HuH-7.5 (cell line): ENCODE results near the gene ENOX1.

Source experiments
- DNase-seq: peaks from one replicate; pipeline ENCODE4 v3.0.0; 2011; ENCODE audit warnings: low spot score

ENOX1 gene

DNA sequence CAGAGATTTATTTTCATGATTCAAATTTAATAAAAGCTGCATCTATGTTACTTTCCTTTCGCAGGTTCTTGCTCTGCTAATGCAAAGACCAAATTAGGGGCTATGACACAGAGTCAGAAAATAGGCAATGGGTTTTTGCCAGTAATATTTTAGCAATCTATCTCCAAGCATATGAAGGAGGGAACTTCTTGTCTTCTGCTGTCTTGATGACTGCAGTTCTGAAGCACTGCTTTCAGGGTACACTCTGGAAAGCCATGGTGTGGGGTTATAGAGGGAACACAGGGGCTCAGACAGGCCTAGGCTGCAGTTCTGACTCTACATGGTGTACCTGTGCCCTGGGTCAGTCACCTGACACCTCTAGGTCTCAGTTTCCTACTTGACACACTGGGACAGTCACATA, 500.0 kb downstream of the ENOX1 start:
- DNase-seq = no peak

DNA sequence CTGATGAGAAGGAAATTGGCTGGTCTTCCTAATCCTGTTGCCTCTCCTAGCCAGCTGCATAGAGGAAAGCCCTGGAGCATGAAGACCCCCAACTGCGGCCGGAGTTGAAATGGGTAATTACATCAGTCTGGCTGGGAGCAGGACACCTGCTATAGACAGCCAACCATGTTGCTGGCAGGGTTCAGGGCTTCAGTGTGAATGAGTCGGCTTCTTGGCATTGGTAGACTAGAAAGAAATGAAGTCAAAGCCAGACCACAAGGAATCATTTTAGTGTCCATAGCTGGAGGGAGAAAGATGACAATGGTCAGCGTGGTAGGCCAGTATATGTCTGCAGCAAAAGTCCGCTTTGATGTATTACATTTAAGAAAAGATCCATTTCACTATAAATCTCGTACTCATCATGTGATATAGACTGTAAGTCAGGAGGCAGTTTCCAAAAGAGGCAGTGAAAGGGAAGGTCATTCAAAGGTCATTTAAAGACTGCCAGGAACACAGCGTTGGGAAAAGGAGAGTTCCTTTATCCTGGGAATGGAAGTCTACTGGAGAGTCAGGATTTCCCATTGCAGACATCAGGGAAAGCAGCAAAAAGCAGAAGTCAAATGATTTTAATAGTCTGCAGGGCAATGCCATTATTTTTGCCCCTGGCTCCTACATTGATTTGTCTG, 500.7 kb downstream of the ENOX1 start:
- DNase-seq = no peak

DNA sequence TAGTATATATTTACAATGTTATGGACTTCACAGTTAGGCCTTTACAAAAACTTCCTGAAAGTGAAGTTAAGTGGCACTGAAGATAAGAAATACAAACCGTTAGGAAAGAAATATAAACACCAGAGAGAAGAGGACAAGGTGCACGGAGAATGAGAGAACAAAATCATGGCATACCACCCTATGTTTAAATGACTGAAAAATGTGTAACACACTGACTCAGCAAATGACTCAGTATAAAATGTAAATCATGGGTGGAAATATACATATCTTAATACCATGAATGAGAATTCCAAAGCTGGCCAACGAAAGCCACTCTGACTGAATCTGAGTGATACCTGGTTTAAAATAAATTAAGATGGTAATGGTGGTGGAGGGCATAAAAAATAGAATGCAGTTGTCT, 502.6 kb downstream of the ENOX1 start:
- DNase-seq = no peak

DNA sequence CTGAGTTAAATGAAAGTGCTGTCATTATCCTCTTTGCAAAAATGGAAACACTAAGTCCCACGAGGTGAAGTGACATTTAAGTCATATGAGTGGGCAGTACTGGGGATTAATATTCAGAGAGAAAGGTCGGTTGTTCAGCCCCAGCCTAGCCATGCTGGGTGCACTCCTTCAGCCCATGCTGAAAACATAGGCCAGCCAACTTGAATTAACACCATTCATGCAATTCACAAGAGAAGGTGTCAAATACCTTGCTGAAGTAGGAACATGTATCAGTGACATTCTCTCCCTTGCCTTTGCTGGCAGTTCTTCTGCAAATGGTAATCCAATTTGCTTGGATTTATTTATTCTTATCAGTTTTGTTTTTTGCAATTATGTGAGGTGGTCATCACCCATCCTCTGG, 507.1 kb downstream of the ENOX1 start:
- DNase-seq = no peak

DNA sequence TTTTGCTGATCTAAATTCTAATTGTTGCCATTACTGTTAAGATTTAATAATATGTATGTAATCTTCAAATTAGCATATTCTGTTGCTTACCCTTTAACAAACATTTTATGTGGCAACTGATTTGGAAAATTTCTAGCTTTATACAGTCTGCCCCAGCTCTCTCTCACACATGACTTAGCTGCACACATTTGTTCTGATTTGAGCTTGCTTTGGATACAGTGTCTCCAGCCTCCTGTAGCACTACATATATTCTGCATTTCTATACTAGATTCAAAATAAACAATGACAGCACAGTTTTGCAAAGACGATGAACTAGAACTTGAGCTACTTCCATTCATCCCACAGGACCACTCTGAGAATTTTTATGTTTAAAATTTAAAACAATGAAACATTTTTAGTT, 508.6 kb downstream of the ENOX1 start:
- no peak for DNase-seq

DNA sequence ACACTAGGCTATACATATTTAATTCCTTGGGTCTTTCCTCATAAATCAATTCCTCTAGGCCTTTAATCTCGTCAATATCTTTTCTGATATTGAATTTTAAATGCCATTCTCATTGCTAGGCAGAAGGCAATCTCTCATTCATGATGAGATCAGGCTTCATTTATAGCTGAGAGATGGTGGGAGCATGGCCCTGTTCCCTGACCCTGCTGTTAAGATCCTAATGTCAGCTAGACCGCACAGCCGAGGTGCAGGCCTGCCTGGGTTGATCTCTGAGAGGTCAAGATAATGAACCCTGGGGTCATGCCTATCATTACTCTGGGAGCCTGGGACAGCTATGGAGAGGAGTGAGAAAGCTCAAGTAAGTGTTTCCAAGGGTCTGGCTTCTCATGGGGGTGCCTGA, 509.6 kb downstream of the ENOX1 start:
- no peak for DNase-seq

DNA sequence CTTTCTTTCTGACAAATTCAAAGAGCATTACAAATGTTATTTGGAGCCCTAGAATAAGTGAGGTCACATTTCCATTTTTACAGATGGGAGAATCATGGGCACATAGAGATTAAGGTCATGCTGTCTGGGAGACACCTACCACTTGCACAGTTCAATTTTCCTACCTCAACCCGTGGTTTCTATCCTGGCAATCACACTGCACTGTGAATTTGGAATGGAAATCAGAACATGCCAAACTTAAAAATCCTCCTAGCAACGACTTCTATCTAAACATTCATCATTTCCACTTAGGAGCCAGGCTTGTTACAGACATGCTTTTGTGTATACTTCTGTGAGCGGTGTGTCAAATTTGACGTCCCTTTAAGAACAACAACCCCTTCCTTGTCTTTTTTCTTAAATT, 511.9 kb downstream of the ENOX1 start:
- DNase-seq = no peak

DNA sequence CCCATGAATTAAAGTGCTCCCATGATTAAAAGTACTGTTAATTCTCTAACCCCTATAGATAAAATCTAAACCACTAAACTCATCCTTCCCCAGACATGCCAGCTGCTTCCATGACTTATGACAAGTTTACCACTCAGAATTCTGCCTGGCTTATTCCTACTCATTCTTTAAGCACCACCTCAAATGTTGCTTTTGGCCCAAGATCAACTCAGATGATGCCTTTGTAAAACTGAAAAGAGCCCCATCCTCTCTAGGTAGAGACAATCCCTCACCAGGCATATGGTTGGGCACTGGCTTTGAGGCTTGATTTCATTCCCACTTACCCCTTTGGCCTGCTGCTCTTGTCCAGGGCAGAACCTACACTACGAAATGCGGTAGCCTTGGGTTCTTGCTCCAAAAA, 513.4 kb downstream of the ENOX1 start:
- no peak for DNase-seq

DNA sequence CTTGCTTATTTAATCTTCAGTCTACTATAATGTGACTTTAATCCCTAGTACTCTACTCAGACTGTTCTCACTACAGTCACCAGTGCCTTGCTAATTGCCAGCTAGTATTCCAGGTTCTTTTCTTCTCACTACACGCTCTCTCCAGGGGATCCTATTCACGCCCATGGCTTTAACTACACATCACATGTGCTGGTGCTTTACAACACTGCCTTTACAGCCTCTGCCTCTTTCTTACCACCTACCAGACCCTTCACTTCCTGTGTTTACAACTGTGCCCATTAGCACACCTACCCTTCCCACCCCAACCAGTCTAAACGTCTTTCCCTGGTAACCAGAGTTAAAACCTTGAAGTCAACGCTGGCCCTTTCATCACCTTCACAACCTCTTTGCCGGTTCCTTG, 513.9 kb downstream of the ENOX1 start:
- no peak for DNase-seq

DNA sequence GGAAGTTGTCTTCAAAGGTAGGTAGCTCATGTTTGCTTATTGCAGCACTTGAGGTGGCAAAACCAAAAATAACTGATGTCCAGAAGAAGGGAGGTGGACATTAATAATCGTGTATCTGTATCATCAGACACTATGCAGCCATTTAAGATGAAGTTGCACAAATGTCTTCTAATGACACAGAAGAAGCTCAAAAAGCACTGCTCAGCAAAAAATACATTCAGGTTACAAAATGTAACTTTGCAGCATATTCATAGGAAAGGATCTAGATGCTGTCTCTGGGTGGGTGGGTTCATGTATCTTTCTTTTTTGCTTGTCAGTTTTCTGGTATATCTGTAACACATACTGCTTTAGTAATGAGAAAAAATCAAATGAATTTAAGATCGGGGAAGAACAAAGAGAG, 515.6 kb downstream of the ENOX1 start:
- DNase-seq = no peak

DNA sequence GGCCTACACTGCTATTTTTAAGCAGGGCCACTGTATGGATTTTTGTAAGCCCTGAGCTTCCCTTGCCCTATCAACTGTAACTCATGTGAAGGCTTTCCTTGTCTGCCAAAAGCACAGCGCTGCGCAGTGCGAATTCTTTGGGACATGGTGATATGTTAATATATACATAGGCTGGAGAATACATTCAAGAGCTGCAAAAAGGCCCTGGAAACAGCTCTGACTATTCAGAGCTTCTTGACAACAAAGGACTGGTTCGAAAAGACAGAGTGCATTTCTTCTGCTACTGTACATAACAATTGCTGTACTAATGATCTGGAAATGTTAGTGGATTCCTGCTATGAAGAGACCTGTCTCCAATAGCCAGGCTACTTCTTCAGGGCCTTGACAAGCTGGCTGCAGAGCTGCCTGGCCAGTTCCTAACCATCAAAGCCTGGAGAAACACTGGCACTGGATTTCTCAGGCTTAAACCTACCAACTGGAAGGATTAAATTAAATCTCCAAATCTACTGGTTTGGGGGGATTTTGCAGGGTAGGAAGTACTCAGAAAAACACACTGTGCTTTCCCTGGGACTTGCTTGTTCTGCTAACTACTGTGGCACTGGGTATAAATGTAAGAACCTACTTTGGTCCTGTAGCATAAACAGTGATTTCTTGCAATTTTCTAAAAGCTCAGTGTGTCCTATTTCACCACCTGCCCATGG, 516.5 kb downstream of the ENOX1 start:
- DNase-seq = no peak

DNA sequence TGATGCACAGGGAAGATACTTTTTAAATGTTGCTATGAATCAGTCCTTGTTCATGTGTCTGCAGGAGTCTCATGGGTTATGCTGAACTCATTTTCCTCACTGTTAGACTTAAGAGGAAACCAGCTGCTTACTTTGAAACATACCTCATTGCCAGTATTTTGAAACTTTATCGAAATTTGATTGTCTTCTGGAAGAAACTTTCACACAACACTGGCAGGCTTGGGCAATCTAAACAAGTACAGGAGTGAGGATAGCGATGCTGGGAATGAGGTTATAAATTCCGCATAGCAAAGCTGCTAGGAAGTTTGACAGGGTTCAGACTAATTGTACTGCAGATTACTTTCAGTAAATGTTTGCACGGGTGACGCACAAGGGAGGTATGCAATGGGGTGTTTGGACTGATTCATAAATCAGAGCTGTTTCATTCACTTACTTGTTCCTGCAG, 517.7 kb downstream of the ENOX1 start:
- no peak for DNase-seq

DNA sequence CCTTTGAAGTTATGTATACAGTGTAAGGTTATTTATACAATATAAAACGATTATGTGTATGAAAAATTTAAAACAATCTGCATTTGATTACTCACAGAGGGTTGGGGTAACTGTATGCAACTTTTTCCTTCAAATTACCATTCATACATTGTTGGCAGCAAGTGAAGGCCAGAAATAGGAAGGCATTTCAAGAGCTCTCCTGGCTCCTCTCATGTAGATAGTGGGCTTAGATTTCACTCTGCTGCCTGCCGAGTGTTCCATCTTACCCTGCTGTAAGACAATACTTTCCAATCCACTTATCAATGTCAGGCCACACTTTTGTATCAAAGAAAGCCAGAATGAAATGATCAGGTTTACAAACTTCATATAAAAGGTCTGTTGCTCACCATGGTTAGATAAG, 518.1 kb downstream of the ENOX1 start:
- DNase-seq = no peak

DNA sequence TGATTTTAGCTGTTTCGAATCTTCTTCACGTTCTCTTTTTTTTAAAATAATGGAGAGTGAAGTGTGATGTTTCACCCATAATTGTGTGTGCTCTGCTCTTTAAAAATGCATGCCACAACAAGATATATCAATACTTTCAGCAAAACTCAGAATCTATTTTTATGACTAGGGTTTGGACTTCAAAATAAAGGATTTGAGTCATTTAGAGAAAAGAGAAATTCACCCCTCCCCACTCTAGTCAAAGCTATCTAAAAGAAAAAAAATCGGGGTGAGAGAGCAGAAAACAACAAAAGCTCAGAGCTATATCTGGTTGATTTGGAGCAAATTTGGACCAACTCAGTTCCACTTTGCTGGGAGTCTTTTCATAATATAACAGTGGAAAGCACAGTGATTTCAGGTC, 518.9 kb downstream of the ENOX1 start:
- DNase-seq = no peak

DNA sequence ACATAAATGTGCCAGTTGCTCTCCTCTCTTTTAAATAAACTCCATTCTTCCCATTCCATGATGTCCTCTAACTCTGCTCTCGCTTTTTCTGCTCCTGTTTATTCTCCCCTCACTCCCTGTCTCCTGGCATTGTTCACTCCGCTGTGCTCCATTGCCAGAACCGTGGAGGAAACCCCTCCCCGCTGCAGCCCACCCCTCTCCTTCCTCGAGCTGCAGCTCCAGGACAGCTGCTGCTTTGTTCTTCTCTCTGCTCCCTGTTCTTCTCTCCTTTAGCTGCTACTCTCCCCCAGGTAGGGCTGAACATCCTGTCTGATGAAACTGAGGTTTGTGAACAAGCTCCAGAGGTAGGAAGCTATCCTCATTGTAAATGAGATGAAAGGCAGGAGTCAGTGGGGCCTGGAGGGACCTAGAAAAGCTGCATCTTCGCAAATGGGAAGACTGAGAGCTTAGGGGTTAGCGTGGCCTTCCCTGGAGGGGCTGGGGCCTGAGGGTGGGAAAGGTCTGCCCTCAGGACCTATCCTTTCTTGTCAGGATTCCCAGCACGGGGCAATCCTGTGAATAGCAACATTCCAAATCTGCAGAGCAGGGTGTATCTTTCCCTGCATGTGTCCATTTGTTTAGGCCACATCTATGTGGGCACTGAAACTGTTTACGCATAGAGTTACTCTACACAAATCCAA, 519.7 kb downstream of the ENOX1 start:
- no peak for DNase-seq

DNA sequence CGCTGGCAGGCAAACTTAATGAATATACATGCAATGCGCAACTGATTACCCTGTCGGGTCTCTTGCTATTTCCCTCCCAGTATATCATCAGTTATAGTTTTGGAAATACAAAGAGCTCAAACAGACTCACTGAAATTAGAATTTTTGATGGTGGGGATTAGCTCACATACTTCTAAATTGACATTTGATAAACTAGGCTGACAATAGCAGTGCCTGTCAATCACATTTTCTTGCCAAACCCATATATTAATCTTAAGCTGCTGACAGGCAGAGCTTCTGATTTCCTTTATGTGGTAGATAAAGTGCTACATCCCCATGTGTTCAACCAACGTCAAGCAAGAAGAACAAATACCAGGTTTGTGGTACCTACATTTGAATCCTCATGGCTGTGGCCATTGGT, 521.7 kb downstream of the ENOX1 start:
- no peak for DNase-seq

DNA sequence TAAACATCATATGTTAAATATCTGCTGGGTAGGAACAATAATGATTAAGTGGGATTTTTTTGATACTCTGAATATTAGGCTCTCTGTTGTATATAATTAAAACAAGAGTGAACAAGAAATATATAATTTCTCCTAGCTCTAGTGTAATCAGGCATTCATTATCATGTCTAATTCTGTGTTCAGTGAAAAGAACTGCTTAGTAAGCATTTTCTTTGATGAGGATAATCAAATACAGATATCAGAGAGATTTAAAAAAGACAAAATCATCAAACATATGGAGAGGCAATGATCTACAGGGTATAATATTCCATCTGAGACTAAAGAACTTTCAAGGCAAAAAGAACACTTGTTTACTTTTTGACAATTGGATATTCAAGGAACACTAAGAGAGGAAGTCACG, 522.3 kb downstream of the ENOX1 start:
- DNase-seq = no peak

DNA sequence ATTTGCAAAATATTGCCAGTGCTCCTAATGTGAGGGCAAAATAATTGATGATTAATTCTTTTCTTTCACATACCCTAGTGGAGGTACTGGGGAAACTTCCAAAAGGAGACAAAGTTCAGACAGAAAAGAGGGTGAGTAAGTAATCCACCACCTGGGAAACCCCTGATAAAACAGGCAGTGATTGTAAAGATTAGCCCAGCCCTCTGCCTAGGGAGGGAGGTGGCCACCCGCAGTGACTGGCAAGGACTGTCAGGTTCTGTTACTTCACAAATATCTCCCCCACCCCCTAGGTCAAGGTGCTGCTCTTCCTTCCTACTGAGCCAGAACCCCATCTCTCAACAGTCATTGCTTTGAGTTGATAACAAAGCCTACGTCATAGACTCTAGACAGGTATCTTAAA, 523.7 kb downstream of the ENOX1 start:
- DNase-seq = no peak

DNA sequence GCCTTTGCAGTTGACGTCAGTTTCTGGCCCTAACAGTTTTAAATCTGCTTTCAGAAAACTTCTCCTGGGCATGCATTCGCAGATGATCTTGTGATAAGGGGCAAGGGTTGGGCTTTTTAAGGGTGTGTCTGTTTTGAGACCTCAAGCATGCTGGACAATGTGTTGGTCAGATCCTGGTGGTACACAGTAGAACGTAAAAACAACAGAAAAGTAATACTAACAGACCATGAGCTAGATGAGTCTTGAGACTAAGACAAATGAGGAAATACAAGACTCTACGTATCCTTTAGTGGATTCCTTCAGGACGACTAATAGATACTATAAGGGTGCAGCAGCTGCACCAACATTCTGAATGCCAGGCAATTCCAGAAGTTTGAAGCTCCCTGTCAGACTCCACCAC, 525.8 kb downstream of the ENOX1 start:
- no peak for DNase-seq

DNA sequence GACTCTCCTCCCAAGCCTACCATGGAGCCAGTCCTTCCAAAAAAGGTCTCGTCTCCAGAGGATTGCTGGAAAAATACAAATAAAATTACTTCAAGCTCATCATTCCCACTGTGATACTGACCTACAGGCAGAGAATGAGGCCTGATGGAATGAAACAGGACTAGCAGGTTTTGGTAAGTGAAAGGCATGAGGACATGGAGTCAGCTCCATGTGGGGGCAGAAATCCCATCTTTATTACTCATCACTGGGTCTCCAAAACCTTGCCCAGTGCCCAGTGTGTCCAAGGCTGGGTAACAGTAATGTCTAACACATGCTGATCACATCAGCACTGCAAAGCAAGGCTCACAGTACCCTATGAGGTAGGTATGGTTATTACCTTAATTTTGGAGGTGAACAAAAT, 528.0 kb downstream of the ENOX1 start:
- no peak for DNase-seq

DNA sequence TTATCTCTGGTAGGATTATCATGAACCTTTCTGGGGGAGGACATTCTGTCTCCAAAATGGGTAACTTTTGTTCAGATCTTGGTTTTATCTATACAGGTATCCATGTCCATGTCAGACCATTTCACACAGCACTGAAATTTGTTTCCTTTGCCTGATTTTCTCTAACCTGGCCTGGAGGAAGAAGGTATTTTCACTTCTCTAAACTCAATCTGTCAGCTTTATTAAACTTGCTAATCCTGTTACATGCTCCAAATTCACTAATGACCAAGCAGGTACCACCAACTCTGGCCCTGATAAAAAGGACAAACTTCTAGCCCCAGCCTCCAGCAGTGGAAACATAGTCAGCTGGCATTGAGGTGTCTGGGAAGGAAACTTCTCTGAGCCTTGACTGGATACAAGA, 529.0 kb downstream of the ENOX1 start:
- DNase-seq = no peak

DNA sequence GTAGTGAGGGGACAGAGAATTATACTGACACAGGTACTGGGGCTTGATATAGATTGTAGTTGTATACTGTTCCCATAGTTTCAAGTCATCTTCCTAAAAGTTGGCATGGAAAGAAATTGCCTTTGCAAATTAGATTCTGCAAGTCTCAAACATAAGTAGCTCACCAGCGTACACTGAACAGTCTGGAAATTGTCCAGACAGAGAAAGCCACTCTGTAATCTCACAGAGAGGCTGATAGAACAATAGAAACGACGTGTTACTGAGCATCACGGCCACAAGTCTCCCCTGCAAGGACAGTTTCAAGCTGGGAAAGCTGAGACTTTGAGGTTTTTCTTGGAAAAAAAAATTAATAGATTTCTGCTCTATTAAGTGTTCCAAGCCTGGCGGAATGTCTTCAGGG, 534.8 kb downstream of the ENOX1 start:
- no peak for DNase-seq

DNA sequence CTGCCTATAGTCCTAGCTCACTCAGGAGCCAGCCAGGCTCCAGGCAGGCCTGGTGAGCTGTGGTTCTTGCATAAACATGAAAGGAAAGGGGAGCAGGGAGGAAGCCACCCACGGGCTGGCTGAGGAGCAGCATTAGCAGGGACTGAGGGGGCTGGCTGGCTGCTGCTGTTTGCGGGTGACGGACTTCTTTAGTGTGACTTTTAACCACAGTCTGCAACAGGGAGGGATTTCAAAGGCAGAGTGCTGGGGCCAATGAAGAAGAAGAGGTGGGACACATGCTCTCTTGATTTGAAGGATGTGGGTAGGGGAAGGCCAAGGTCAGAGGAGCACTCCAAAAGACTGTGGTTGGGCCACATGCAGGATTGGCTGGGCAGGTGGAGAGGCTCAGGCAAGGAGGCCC, 540.4 kb downstream of the ENOX1 start:
- no peak for DNase-seq
